DND-41 (cell line): Measurements from ENCODE around the gene KLRK1.

ENCODE experiments used
- CTCF ChIP-seq: IDR thresholded peaks from 2 replicates; pipeline ENCODE4 v1.5.1; 2012; ENCODE audit warnings: borderline replicate concordance, low read length, moderate library complexity, mild to moderate bottlenecking; ENCODE audit not compliant: poor library complexity, severe bottlenecking; ENCODE audit errors: extremely low read depth
- EZH2 ChIP-seq: IDR thresholded peaks from 3 replicates; pipeline ENCODE4 v1.6.1; 2012; ENCODE audit warnings: borderline replicate concordance, low read depth, mild to moderate bottlenecking, moderate library complexity, low read length, inconsistent platforms; ENCODE audit not compliant: severe bottlenecking

- no peak for TF ChIP-seq CTCF
- no peak for TF ChIP-seq EZH2
Observed at GRCh38 chr12:10354071-10354470, 35.8 kb downstream of the KLRK1 start.
